Stimulated activated CD8-positive, alpha-beta memory T cell treated with anti-CD3 and anti-CD28 coated beads, Interleukin-15, amount 100 ng/mL, for 24 hours (primary cell): ENCODE results near the gene VAV1.
"Not testable (repeated sequence)": the region's sequence is repeated elsewhere in the genome, so short reads cannot be mapped to it uniquely, and the experiment has no call there.

Experiments
- DNase-seq: peaks from one replicate; pipeline ENCODE4 v3.0.0-alpha.2; 2020; ENCODE audit warnings: low read depth

VAV1 gene

GRCh38 chr19:6737873-6738786 lies 34.4 kb upstream of the VAV1 start:
- DNase-seq = peak; percentile 29

- DNase-seq = no peak
These were observed 33.6 kb upstream of the VAV1 start for GRCh38 chr19:6738787-6739389.

- peak; percentile 69 for DNase-seq
These were observed 33.1 kb upstream of the VAV1 start, which contains the start of gene TRIP10 for GRCh38 chr19:6739390-6739882. Gene TRIP10, plus strand, starts transcription at chr19:6739680. Its CDS starts 82 bp downstream, at chr19:6739762.

- DNase-seq = no peak
These were observed 32.5 kb upstream of the VAV1 start for GRCh38 chr19:6739883-6740588.

- DNase-seq = no peak
These were observed 31.7 kb upstream of the VAV1 start for GRCh38 chr19:6740589-6741343.

- no peak for DNase-seq
These were observed 29.4 kb upstream of the VAV1 start for GRCh38 chr19:6743066-6743465.

GRCh38 chr19:6743714-6744380 lies 28.7 kb upstream of the VAV1 start:
- no peak for DNase-seq

- no peak for DNase-seq
These were observed 27.9 kb upstream of the VAV1 start for GRCh38 chr19:6744381-6745301.

GRCh38 chr19:6745965-6746364 lies 26.5 kb upstream of the VAV1 start:
- DNase-seq = no peak

GRCh38 chr19:6748543-6748942 lies 24.0 kb upstream of the VAV1 start:
- DNase-seq = not testable (repeated sequence)

- no peak for DNase-seq
These were observed 22.4 kb upstream of the VAV1 start for GRCh38 chr19:6750062-6750461.

GRCh38 chr19:6751189-6751588 lies 21.3 kb upstream of the VAV1 start:
- DNase-seq = no peak

GRCh38 chr19:6752256-6753177 lies 20.0 kb upstream of the VAV1 start:
- DNase-seq = no peak

GRCh38 chr19:6753178-6754031 lies 19.1 kb upstream of the VAV1 start:
- DNase-seq = peak; percentile 61

- DNase-seq = no peak
These were observed 18.4 kb upstream of the VAV1 start for GRCh38 chr19:6754136-6754535.

- DNase-seq = no peak
These were observed 17.6 kb upstream of the VAV1 start for GRCh38 chr19:6754653-6755463.

GRCh38 chr19:6760606-6761005 lies 11.9 kb upstream of the VAV1 start:
- no peak for DNase-seq
